CD4-positive, CD25-positive, alpha-beta regulatory T cell (primary cell): Measurements from ENCODE around the gene MYO10. TPM values are rescaled to one million over a fixed set of nuclear protein-coding genes. Genes with fewer than 3 reads are reported as not detected.
A peak's percentile ranks its signal among the peaks of the same experiment; 100 is the strongest.
"Not testable (repeated sequence)": the region's sequence is repeated elsewhere in the genome, so short reads cannot be mapped to it uniquely, and the experiment has no call there.

Source experiments
- ATAC-seq, 2 donors: fragments of 150-1000 bp; cut with Tn5 transposase; one replicate each; pipeline ENCODE4 v1.10.0; 2021; ENCODE audit warnings: low read depth in 2 of 2, moderate number of reproducible peaks in 2 of 2, moderate library complexity in 1 of 2
- DNase-seq, 3 donors: peaks; one replicate each; pipeline versions ENCODE4 v3.0.0 to v3.0.0-alpha.2; 2012 to 2022; ENCODE audit warnings: mixed read lengths in 1 of 3
- H3K27ac ChIP-seq: one replicate; pipeline ENCODE4 v1.7.0; 2013; ENCODE audit warnings: mild to moderate bottlenecking, low read length; ENCODE audit not compliant: insufficient read depth, poor library complexity, severe bottlenecking
- H3K27me3 ChIP-seq: one replicate; pipeline ENCODE4 v1.7.0; 2013; ENCODE audit warnings: low read length; ENCODE audit not compliant: control insufficient read depth, insufficient read depth
- H3K36me3 ChIP-seq: one replicate; pipeline ENCODE4 v1.7.0; 2013; ENCODE audit warnings: mild to moderate bottlenecking, low read length, moderate library complexity; ENCODE audit not compliant: control insufficient read depth, insufficient read depth
- H3K4me1 ChIP-seq: 2 replicates; pipeline ENCODE4 v1.7.0; 2013; ENCODE audit warnings: mild to moderate bottlenecking, low read length; ENCODE audit not compliant: insufficient read depth, control insufficient read depth, poor library complexity, severe bottlenecking
- H3K4me3 ChIP-seq: one replicate; pipeline ENCODE4 v1.7.0; 2013; ENCODE audit warnings: low read depth, mild to moderate bottlenecking, low read length, moderate library complexity
- H3K9me3 ChIP-seq, 2 experiments: 1 replicate in 1 of 2; 2 replicates in 1 of 2; pipeline ENCODE4 v1.7.0; 2013; ENCODE audit warnings: low read length in 2 of 2, mild to moderate bottlenecking in 1 of 2, moderate library complexity in 1 of 2; ENCODE audit not compliant: control insufficient read depth in 2 of 2
- H3K27ac Mint-ChIP-seq, 3 donors: one replicate each; pipeline ENCODE4 v1.8.0; 2020 to 2022; ENCODE audit warnings: mild to moderate bottlenecking in 3 of 3, mixed read lengths in 3 of 3, moderate library complexity in 2 of 3
- H3K27me3 Mint-ChIP-seq: one replicate; pipeline ENCODE4 v1.8.0; 2022; ENCODE audit warnings: mild to moderate bottlenecking, mixed read lengths
- H3K36me3 Mint-ChIP-seq: one replicate; pipeline ENCODE4 v1.8.0; 2020; ENCODE audit warnings: mixed read lengths
- H3K4me1 Mint-ChIP-seq, 4 donors: one replicate each; pipeline ENCODE4 v1.8.0; 2020 to 2022; ENCODE audit warnings: mixed read lengths in 4 of 4, mild to moderate bottlenecking in 1 of 4
- H3K4me3 Mint-ChIP-seq, 4 donors: one replicate each; pipeline ENCODE4 v1.8.0; 2020 to 2022; ENCODE audit warnings: mild to moderate bottlenecking in 4 of 4, mixed read lengths in 4 of 4, moderate library complexity in 3 of 4
- H3K9me3 Mint-ChIP-seq, 7 donors: one replicate each; pipeline ENCODE4 v1.8.0; 2020 to 2022; ENCODE audit warnings: mixed read lengths in 7 of 7, mild to moderate bottlenecking in 3 of 7, moderate library complexity in 2 of 7
- polyA plus RNA-seq, 4 donors: library from polyadenylated mRNA; unstranded; fragments of 300-500 nt; fragmentation: Illumina TruSeq; gene quantifications; one replicate each; pipeline ENCODE4 v1.2.3, GENCODE V29; 2021
- total RNA-seq: library from RNA; stranded (reverse); gene quantifications from one replicate; pipeline ENCODE4 v1.2.3, GENCODE V29; 2022

MYO10 gene
- total and polyA plus RNA-seq, 5 donors from 2014 or later: 0.01 to 0.05 (median 0.02) TPM; not detected in 1

DNA sequence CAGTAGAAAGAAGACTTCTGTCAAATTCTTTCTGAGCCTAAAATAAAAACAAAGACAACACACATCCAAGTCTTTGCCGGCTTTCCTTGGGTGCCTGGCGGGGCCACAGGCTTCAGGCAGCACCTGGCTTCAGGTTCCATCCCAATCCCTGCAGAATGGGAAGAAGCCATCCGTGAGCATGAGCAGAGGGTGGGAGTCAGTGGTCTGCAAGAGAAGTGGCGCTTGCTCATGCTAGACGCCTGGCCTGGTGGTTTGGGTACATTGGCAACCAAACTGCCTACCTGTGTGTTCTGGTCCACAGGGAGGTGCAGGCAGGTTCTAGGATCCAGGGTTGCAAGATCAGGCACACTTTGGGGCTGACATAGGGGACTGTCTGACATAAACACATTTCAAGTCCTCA is 271.7 kb downstream of the MYO10 start:
- Mint-ChIP-seq H3K4me3 (no peak overlapping the region), H3K27me3 (peaks cover 5% of the 10 kb centered on the region), H3K9me3 (peaks cover 0 to 2% (median 0%) of the 10 kb centered on the region in 7 donors), H3K27ac (no peak overlapping the region), H3K36me3 (no peaks in the 10 kb centered on the region), H3K4me1 (peaks cover 0 to 4% (median 2%) of the 10 kb centered on the region in 4 donors)
- ATAC-seq (no peak), DNase-seq (no peak)
- H3K36me3 ChIP-seq: no peaks in the 10 kb centered on the region
- H3K27ac ChIP-seq: no peak overlapping the region
- H3K27me3 ChIP-seq: no peaks in the 10 kb centered on the region
- H3K4me1 ChIP-seq: no peaks in the 10 kb centered on the region
- H3K9me3 ChIP-seq: no peaks in the 10 kb centered on the region
- H3K4me3 ChIP-seq: no peak overlapping the region

DNA sequence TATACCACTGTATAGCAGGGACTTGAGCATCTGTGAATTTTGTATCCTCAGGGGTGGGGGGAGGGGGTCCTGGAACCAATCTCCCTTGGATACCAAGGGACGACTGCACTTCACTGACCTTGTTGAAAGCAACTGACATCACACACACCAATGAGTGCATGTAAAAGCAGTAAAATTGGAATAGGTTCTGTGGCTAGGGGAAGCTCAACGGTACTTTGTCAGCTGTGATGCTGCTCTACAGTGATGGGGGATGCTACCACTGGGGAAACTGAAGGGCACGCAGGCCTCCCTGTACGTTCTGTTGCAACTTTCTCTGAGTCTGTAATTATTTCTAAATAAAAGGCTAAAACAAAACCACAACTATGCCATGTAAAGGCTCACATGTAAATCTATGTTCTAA is 272.2 kb downstream of the MYO10 start:
- DNase-seq (no peak), ATAC-seq (no peak)
- no peak overlapping the region for H3K27ac ChIP-seq
- H3K36me3 ChIP-seq: no peaks in the 10 kb centered on the region
- no peaks in the 10 kb centered on the region for H3K4me1 ChIP-seq
- no peaks in the 10 kb centered on the region for H3K9me3 ChIP-seq
- Mint-ChIP-seq H3K9me3 (peaks cover 0 to 2% (median 0%) of the 10 kb centered on the region in 7 donors), H3K4me3 (no peak overlapping the region), H3K27ac (no peak overlapping the region), H3K27me3 (peaks cover 5% of the 10 kb centered on the region), H3K4me1 (peaks cover 0 to 4% (median 2%) of the 10 kb centered on the region in 4 donors), H3K36me3 (no peaks in the 10 kb centered on the region)
- H3K27me3 ChIP-seq: no peaks in the 10 kb centered on the region
- no peak overlapping the region for H3K4me3 ChIP-seq

DNA sequence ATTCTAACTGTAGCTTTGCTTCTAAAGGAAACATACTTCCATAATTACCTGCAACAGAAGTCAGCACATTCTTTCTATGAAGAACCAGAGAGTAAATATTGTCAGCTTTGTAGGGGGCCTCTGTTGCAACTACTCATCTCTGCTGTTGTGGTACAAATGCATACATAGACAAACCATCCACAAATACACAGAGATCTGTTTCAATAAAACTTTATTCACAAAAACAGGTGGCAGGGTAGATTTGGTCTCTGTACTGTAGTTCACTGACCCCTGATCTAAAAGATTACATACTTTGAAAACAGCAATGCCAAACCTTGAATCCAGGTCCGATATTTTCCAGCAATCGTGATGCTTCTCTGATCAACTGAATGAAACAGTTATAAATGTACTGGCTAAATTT is 274.4 kb downstream of the MYO10 start:
- H3K27me3 Mint-ChIP-seq: peaks cover 14% of the 10 kb centered on the region
- Histone ChIP-seq H3K4me1 (no peaks in the 10 kb centered on the region), H3K36me3 (no peaks in the 10 kb centered on the region), H3K27ac (no peak overlapping the region), H3K9me3 (no peaks in the 10 kb centered on the region), H3K27me3 (peaks cover under 1% of the 10 kb centered on the region), H3K4me3 (no peak overlapping the region)
- peaks cover 0 to 4% (median 2%) of the 10 kb centered on the region in 4 donors for H3K4me1 Mint-ChIP-seq
- no peak overlapping the region for H3K27ac Mint-ChIP-seq
- no peak overlapping the region for H3K4me3 Mint-ChIP-seq
- no peak for DNase-seq
- H3K36me3 Mint-ChIP-seq: no peaks in the 10 kb centered on the region
- peaks cover 0 to 5% (median 0%) of the 10 kb centered on the region in 7 donors for H3K9me3 Mint-ChIP-seq
- no peak for ATAC-seq

DNA sequence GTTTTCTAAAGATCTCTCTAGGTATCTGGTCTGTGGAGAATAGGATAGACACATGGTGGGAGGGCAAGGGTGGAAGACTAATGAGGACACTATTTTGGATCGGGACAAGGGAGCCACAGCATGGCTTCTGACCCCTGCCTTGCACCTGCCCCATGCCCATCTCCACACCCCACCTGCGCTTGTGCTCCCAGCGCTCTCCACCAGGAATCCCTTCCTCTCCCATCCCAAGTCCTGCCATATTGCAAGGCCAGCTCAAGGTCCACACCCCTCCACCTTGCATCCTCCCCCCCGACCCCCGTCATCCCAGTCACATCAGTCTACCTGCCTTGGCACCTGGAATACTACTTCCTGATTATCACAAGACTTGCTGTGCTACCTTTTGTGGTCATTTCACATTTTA is 275.1 kb downstream of the MYO10 start:
- Histone ChIP-seq H3K36me3 (no peaks in the 10 kb centered on the region), H3K4me1 (no peaks in the 10 kb centered on the region), H3K4me3 (no peak overlapping the region), H3K27ac (no peak overlapping the region), H3K27me3 (peaks cover 2% of the 10 kb centered on the region), H3K9me3 (no peaks in the 10 kb centered on the region)
- DNase-seq: no peak
- H3K9me3 Mint-ChIP-seq: peaks cover 0 to 5% (median 0%) of the 10 kb centered on the region in 7 donors
- no peak overlapping the region for H3K27ac Mint-ChIP-seq
- peaks cover 14% of the 10 kb centered on the region for H3K27me3 Mint-ChIP-seq
- no peaks in the 10 kb centered on the region for H3K36me3 Mint-ChIP-seq
- no peak overlapping the region for H3K4me3 Mint-ChIP-seq
- ATAC-seq: no peak
- H3K4me1 Mint-ChIP-seq: peaks cover 0 to 4% (median 2%) of the 10 kb centered on the region in 4 donors

DNA sequence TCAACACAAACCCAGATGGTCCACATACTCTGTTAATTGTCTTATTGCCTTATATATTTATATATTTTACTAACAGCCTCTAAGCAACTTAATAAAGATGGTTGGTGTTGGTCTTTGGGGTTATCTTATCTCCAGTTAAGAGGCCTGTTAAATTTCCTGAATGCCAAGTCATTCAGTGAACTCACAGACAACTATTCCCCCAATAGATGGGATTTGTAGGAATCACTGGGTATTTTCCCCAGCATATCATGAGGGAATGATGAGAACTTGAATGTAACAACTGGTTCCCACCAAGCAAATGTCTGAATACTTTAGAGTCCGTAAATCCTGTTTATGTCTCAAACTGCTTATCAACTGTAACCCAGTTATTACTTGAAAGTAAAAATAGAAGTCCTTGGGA is 276.6 kb downstream of the MYO10 start:
- H3K36me3 ChIP-seq: no peaks in the 10 kb centered on the region
- H3K27ac ChIP-seq: no peak overlapping the region
- H3K27me3 ChIP-seq: peaks cover 2% of the 10 kb centered on the region
- no peaks in the 10 kb centered on the region for H3K9me3 ChIP-seq
- Mint-ChIP-seq H3K4me1 (peaks cover 0 to 4% (median 2%) of the 10 kb centered on the region in 4 donors), H3K4me3 (no peak overlapping the region), H3K27me3 (peaks cover 17% of the 10 kb centered on the region), H3K36me3 (no peaks in the 10 kb centered on the region), H3K27ac (no peak overlapping the region), H3K9me3 (peaks cover 0 to 5% (median 1%) of the 10 kb centered on the region in 7 donors)
- no peaks in the 10 kb centered on the region for H3K4me1 ChIP-seq
- ATAC-seq (no peak), DNase-seq (no peak)
- no peak overlapping the region for H3K4me3 ChIP-seq

DNA sequence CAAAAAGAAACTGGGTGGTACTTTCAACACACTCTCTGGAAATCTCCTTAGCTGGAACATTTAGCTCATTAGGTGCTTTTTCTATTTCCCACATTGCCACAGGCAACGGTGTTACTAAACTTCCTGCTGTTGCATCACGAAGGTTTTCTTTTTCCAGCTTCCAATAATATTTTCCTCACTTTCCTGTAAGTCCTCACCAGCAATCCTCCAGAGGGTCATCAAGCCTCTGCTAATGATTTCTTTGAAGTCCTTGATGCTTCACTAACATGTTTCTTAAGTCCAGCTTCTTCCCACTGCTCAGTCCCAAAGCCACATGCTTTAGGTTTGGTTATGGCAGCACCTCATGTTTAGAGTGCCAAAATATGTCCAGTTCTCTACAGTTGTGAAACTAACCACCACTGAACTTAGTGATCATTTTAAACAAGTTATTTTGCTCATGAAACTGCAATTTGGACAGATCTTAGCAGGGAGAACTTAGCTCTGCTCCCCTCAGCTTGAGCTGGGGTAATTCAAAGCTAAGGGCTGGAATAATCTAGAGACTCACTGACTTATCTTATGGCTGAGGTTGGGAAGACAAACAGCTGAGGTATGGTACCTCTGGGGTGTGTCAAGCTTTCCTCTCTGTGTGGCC is 279.4 kb downstream of the MYO10 start:
- Histone ChIP-seq H3K4me3 (no peak overlapping the region), H3K27me3 (peaks cover 2% of the 10 kb centered on the region), H3K9me3 (no peaks in the 10 kb centered on the region), H3K4me1 (no peaks in the 10 kb centered on the region), H3K36me3 (no peaks in the 10 kb centered on the region), H3K27ac (no peak overlapping the region)
- ATAC-seq: no peak
- peak overlapping the region in 1 of 3 donors; percentile 71 for H3K27ac Mint-ChIP-seq
- H3K4me3 Mint-ChIP-seq: no peak overlapping the region
- DNase-seq: no peak
- peaks cover 0 to 6% (median 2%) of the 10 kb centered on the region in 7 donors for H3K9me3 Mint-ChIP-seq
- H3K36me3 Mint-ChIP-seq: no peaks in the 10 kb centered on the region
- peaks cover 0 to 4% (median 2%) of the 10 kb centered on the region in 4 donors for H3K4me1 Mint-ChIP-seq
- peaks cover 23% of the 10 kb centered on the region for H3K27me3 Mint-ChIP-seq

DNA sequence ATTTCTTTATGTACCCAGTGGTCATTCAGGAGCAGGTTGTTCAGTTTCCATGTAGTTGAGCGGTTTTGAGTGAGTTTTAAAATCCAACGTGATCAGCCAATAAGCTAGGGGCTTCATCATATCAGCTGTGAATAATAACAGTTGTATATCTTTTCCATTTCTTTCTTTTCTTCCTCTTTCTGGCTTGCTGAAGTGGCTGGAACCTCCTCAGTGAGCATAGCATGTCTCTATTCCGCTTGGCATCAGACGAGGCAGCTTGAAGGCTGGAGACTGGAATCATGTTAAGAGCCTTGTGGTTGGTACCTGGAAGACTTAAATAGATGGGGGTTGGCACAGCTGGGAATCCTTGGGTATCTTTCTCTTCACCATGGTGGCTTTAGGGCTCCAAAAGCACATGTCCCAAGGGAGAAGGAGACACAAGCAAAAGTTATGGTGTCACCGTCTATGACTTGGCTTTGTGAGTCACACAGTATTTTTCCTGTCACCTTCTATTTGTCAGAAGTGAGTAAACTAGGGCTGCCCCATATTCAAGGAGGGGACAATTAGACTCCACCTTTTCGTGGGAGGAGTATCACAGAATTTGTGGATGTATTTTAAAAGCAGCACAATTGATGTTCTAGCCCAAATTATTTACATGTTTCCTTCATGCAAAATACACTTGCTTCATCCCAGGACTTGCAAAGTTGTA is 281.3 kb downstream of the MYO10 start:
- Mint-ChIP-seq H3K27me3 (peaks cover 19% of the 10 kb centered on the region), H3K27ac (no peak overlapping the region), H3K9me3 (peaks cover 0 to 6% (median 2%) of the 10 kb centered on the region in 7 donors), H3K4me3 (no peak overlapping the region), H3K36me3 (no peaks in the 10 kb centered on the region), H3K4me1 (peaks cover 0 to 4% (median 0%) of the 10 kb centered on the region in 4 donors)
- Histone ChIP-seq H3K4me1 (no peaks in the 10 kb centered on the region), H3K27me3 (peaks cover 2% of the 10 kb centered on the region), H3K36me3 (no peaks in the 10 kb centered on the region), H3K4me3 (no peak overlapping the region), H3K27ac (no peak overlapping the region), H3K9me3 (no peaks in the 10 kb centered on the region)
- ATAC-seq (no peak), DNase-seq (no peak)

DNA sequence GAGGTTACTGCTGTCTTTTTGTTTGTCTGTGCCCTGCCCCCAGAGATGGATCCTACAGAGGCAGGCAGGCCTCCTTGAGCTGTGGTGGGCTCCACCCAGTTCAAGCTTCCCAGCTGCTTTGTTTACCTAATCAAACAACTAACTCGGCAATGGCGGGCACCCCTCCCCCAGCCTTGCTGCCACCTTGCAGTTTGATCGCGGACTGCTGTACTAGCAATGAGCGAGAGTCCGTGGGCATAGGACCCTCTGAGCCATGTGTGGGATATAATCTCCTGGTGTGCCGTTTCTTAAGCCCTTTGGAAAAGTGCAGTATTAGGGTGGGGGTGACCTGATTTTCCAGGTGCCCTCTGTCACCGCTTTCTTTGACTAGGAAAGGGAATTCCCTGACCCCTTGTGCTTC is 287.3 kb downstream of the MYO10 start:
- H3K4me1 Mint-ChIP-seq: peaks cover 0 to 10% (median 1%) of the 10 kb centered on the region in 4 donors
- not testable (repeated sequence) for H3K36me3 ChIP-seq, H3K27me3 Mint-ChIP-seq, H3K4me3 Mint-ChIP-seq, ATAC-seq, H3K27me3 ChIP-seq, H3K36me3 Mint-ChIP-seq, H3K4me1 ChIP-seq, H3K4me3 ChIP-seq, DNase-seq, H3K27ac Mint-ChIP-seq, H3K9me3 Mint-ChIP-seq, H3K27ac ChIP-seq, H3K9me3 ChIP-seq
